Calu3 (cell line): Measurements from ENCODE around the gene CHRD. TPM values are rescaled to one million over a fixed set of nuclear protein-coding genes. Genes with fewer than 3 reads are reported as not detected.

Source experiments
- BruUV-seq: library from RNA; stranded (reverse); fragments of 400-500 nt; replicated peaks from 2 replicates; lab custom pipeline; 2021; lab: Mats Ljungman, UMichigan
- CTCF ChIA-PET: fragments of 300-600 bp; sonication (Branson Sonifier 250); formaldehyde crosslinking; loops from one replicate; lab custom pipeline; 2022; ENCODE audit warnings: antibody characterized with exemption; lab: Charles Lee
- DNase-seq: peaks from one replicate; pipeline ENCODE4 v3.0.0; 2022
- H3K27ac Mint-ChIP-seq: one replicate; pipeline ENCODE4 v1.8.0; 2022; ENCODE audit warnings: mixed read lengths; ENCODE audit not compliant: unreplicated experiment
- H3K27me3 Mint-ChIP-seq: one replicate; pipeline ENCODE4 v1.8.0; 2022; ENCODE audit warnings: mixed read lengths; ENCODE audit not compliant: unreplicated experiment
- H3K36me3 Mint-ChIP-seq: one replicate; pipeline ENCODE4 v1.8.0; 2022; ENCODE audit warnings: mild to moderate bottlenecking, moderate library complexity, mixed read lengths; ENCODE audit not compliant: insufficient read depth, unreplicated experiment
- H3K4me1 Mint-ChIP-seq: one replicate; pipeline ENCODE4 v1.8.0; 2022; ENCODE audit warnings: mild to moderate bottlenecking, low read depth, mixed read lengths; ENCODE audit not compliant: unreplicated experiment
- H3K4me3 Mint-ChIP-seq: one replicate; pipeline ENCODE4 v1.8.0; 2022; ENCODE audit warnings: mild to moderate bottlenecking, low read depth, moderate library complexity, mixed read lengths; ENCODE audit not compliant: unreplicated experiment
- H3K9me3 Mint-ChIP-seq: one replicate; pipeline ENCODE4 v1.8.0; 2022; ENCODE audit warnings: low read depth, mixed read lengths; ENCODE audit not compliant: unreplicated experiment
- intact Hi-C: fragments of 100-400 bp; cut with micrococcal nuclease; formaldehyde crosslinking; loops from one replicate; pipeline ENCODE4 v1.10.0; 2022; ENCODE audit not compliant: unreplicated experiment
- total RNA-seq: library from RNA; stranded (reverse); gene quantifications from 2 replicates; pipeline ENCODE4 v1.2.3, GENCODE V29; 2022
- TF ChIP-seq, protein P1 (sequence below): fragments of 200-600 bp; IDR thresholded peaks from one replicate; pipeline ENCODE4 v1.8.0; 2022; ENCODE audit warnings: antibody characterized with exemption; ENCODE audit not compliant: unreplicated experiment

The CHRD gene
- total RNA-seq, 1 experiment from 2014 or later, result not detected

GRCh38 chr3:184360070-184360928, 19.6 kb upstream of the CHRD start:
- Mint-ChIP-seq H3K27ac (peak overlapping the region; percentile 2), H3K4me1 (peaks cover 33% of the 10 kb centered on the region), H3K36me3 (peaks cover 56% of the 10 kb centered on the region), H3K9me3 (no peaks in the 10 kb centered on the region), H3K4me3 (peak overlapping the region; percentile 88), H3K27me3 (no peaks in the 10 kb centered on the region)
- CTCF ChIA-PET, result interaction anchor here (0.6 to 1.5 kb wide), 6 partner anchors 9 to 932 kb away, joined by 3 to 6 read pairs (median 4); no protein-coding TSS in a partner anchor
- BruUV-seq, result no TSS peak
- no peak for DNase-seq
- intact Hi-C loops, result no loop called here
- TF ChIP-seq, protein P1, sequence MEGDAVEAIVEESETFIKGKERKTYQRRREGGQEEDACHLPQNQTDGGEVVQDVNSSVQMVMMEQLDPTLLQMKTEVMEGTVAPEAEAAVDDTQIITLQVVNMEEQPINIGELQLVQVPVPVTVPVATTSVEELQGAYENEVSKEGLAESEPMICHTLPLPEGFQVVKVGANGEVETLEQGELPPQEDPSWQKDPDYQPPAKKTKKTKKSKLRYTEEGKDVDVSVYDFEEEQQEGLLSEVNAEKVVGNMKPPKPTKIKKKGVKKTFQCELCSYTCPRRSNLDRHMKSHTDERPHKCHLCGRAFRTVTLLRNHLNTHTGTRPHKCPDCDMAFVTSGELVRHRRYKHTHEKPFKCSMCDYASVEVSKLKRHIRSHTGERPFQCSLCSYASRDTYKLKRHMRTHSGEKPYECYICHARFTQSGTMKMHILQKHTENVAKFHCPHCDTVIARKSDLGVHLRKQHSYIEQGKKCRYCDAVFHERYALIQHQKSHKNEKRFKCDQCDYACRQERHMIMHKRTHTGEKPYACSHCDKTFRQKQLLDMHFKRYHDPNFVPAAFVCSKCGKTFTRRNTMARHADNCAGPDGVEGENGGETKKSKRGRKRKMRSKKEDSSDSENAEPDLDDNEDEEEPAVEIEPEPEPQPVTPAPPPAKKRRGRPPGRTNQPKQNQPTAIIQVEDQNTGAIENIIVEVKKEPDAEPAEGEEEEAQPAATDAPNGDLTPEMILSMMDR, result no peak

DNA sequence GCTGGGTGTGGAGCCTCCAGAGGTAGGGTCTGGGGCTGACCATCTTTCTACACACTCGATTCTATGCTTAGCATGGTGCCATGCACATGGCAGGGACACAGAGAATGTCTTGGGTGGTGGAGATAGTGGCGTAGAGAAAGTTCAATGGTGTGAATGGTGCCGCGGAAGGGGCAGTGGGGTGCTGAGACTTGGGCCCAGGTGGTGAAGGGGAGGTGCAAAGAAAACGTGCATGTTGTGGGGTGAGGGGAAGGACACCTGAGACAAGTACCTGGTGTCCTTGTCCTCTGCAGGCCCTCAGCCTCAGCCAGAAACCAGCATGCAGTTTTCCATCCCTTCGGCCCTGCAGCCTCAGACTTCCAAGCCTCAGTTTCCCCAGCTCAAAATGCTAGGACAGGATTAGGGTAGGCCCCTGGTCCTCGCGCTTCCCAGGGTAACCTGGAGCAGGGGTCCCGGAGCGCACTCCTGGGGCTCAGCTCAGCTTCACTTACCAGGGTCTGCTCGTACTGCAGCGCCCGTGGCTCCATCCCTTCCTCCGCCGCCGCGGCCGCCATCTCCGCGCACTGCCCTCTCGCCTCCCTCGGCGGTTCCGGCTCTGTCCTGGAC, 18.8 kb upstream of the CHRD start:
- peak; percentile 30 for DNase-seq
- TSS peak; percentile 23 for BruUV-seq
- H3K27ac Mint-ChIP-seq, result peak overlapping the region; percentile 2
- no peaks in the 10 kb centered on the region for H3K27me3 Mint-ChIP-seq
- TF ChIP-seq, protein P1, result no peak
- H3K4me1 Mint-ChIP-seq, result peaks cover 34% of the 10 kb centered on the region
- intact Hi-C loops, result no loop called here
- H3K9me3 Mint-ChIP-seq, result no peaks in the 10 kb centered on the region
- CTCF ChIA-PET, result interaction anchor here (0.5 to 1.5 kb wide), 3 partner anchors 10 to 931 kb away, joined by 3 to 5 read pairs (median 3); no protein-coding TSS in a partner anchor
- peak overlapping the region; percentile 88 for H3K4me3 Mint-ChIP-seq
- peaks cover 63% of the 10 kb centered on the region for H3K36me3 Mint-ChIP-seq

- H3K36me3 Mint-ChIP-seq, result peaks cover 68% of the 10 kb centered on the region
- peaks cover 34% of the 10 kb centered on the region for H3K4me1 Mint-ChIP-seq
- H3K4me3 Mint-ChIP-seq, result peak within 1 kb of the TSS; percentile 88
- no peaks in the 10 kb centered on the region for H3K9me3 Mint-ChIP-seq
- no peaks in the 10 kb centered on the region for H3K27me3 Mint-ChIP-seq
- intact Hi-C loops, result no loop called here
- CTCF ChIA-PET, result interaction anchor here (0.5 to 1.5 kb wide), 5 partner anchors 10 to 356 kb away, joined by 3 to 10 read pairs (median 4); no protein-coding TSS in a partner anchor
- DNase-seq, result peak; percentile 87
- peak within 1 kb of the TSS; percentile 88 for H3K27ac Mint-ChIP-seq
- no TSS peak for BruUV-seq
- TF ChIP-seq, protein P1, result no peak
Observed at GRCh38 chr3:184361532-184361931, 18.3 kb upstream of the CHRD start, which contains the start of the genes CLCN2 and POLR2H. Gene CLCN2, minus strand, starts transcription at chr3:184361605. Its CDS starts 126 bp downstream, at chr3:184361479. Gene POLR2H, plus strand, starts transcription at chr3:184361710. Its CDS starts 1,783 bp downstream, at chr3:184363493.

- peak; percentile 79 for DNase-seq
- Mint-ChIP-seq H3K4me1 (peaks cover 34% of the 10 kb centered on the region), H3K27me3 (no peaks in the 10 kb centered on the region), H3K27ac (peak overlapping the region; percentile 88), H3K9me3 (no peaks in the 10 kb centered on the region), H3K4me3 (peak overlapping the region; percentile 88), H3K36me3 (peaks cover 74% of the 10 kb centered on the region)
- TF ChIP-seq, protein P1, result no peak
- intact Hi-C loops, result no loop called here
- no TSS peak for BruUV-seq
- CTCF ChIA-PET, result interaction anchor here (0.5 to 1.5 kb wide), 10 partner anchors 8 to 356 kb away, joined by 3 to 10 read pairs (median 4); no protein-coding TSS in a partner anchor
Observed at GRCh38 chr3:184361932-184362667, 17.8 kb upstream of the CHRD start.
